Urothelium cell line (cell line): ENCODE results near the gene MLIP.

ENCODE experiments used
- DNase-seq: peaks from one replicate; pipeline ENCODE4 v3.0.0; 2011; ENCODE audit warnings: low spot score, mixed read lengths
- FAIRE-seq: peaks from 2 replicates; lab custom pipeline; 2011; peaks lifted over from hg19 to GRCh38; lab: Jason Lieb, UNC

The MLIP gene

DNA sequence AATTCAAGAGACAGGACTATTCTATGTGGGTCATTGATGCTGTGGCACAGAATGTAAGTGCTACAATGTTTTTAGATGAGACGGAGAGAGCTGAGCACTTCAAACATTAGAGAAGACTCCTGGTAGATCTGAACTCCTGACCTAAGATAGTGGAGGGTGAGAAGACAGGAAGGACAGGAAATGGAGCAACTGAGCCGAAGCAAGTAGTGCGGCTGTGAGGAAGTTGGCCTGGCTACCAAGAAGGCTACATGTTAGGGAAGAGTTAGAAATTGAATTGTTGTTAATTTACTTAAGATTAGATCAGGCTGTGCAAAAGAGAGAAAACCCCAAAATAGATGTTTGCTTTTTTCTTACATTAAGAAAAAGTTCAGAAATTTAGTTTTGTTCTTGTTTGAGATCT is 14.4 kb upstream of the MLIP start:
- DNase-seq (no peak), FAIRE-seq (no peak)

DNA sequence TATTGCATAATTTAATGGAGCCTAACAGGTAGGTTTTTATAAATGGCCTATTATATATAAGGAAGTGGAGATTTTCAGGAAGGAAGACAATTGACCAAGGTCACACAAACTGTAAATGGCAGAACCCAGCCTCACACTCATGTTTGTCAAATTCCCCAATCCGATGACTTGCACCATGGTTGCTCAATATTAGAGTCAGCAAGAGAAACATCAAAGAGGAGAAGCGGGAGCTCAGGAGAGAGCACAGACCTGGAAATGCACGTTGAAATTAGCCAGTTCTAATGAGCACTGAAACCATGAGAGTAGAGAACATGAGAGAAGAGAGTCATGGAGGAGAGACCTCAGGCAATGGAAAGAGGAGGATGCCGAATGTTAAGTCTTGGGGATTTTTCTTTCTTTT is 13.5 kb upstream of the MLIP start:
- FAIRE-seq (no peak), DNase-seq (no peak)

DNA sequence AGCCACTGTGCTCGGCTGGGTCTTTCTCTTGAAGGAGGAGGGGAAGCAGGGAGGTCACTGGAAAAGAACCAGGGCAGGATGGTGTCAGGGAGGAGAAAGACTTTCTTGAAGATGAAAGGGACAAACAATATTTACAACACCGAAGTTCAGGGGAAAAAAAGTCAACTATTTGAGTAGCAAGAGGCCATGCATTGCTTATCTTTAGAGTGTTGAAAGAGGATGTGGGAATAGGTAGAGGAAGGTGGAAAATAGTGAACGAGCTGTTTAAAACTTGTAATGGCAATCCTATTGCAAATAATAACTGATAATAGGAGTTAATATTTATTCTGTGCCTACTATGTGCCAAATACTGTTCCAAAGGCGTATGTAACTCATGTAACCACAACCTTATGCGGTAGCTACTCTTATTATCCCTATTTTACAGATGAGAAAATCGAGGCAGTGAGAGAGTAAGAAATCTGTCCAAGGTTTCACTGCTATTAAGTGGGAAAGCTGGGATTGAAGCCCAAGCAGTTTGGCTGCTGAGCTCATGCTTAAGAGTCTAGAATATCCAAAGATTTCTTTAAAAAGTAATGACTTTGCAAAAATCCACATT is 12.7 kb upstream of the MLIP start:
- FAIRE-seq, result no peak
- no peak for DNase-seq

- FAIRE-seq (no peak), DNase-seq (no peak)
These were observed 12.0 kb upstream of the MLIP start for GRCh38 chr6:54099225-54099624.

GRCh38 chr6:54100411-54101006 is 10.7 kb upstream of the MLIP start:
- DNase-seq, result no peak
- no peak for FAIRE-seq

DNA sequence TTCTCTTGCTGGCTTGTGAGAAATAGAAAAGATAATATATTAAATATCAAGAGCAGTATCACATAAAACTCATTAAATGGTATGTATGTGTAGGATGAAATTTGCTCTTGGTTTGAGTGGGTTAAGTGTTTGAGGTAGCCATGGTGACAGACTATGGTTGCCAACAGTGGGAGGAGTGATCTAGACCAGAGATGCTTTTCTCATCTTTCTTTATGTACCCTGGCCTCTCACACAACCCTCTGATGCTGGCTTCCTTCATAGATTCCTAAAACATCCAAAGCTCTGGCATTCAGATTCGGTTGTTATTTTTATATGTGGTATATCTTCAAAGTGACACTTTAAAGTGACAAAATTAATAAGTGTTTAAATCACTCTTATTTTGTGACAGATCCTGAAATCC is 9.0 kb upstream of the MLIP start:
- FAIRE-seq (no peak), DNase-seq (no peak)

DNA sequence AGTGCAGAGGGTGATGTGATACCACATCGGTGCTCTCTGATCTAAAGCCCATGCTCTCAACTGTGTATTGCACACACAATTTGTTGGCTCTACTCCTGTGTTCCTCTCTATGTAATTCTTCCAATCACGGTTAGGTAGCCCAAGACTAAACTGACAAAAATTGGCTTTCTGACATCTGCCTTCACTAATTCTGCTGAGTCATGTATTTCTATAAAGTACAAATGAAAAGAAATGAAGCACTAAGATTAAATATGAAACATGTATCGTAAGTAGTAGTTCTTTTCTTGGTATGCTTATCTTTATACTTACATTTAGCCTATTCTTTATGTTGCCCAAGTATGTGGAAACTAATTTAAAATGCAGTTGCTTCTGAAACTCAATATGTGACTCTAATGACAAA is 7.7 kb upstream of the MLIP start:
- FAIRE-seq, result no peak
- no peak for DNase-seq

- no peak for DNase-seq
- FAIRE-seq, result no peak
These were observed 4.5 kb upstream of the MLIP start for GRCh38 chr6:54106727-54107126.

DNA sequence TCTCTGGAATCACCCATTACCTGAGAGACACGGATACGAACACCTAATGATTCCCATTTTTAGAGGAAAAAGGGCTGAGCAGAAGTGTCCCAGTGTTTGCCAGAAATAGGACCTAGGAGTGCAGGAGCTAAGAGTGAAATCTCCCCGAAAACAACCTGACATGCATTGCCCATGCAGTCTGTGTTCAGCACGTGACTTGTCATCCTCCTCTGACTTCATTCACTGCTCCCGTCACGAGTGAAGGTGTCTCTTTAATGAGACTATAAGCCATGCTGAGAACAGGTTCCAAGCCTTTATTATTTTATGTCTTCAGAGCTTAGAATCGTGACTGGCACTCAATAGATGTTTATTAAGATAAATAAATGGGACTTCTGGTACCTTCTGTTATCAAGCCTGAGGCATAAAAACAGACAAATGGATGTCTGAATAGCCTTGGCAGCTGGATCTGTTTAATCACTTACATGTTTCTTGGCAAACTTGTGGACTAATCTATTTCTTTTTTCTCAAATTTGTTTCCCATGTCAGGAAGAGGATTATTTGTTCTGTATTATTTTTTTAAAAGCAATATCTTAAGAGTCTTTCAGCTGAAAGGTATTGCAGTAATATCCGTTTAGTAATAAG is 3.7 kb upstream of the MLIP start:
- DNase-seq, result no peak
- no peak for FAIRE-seq

DNA sequence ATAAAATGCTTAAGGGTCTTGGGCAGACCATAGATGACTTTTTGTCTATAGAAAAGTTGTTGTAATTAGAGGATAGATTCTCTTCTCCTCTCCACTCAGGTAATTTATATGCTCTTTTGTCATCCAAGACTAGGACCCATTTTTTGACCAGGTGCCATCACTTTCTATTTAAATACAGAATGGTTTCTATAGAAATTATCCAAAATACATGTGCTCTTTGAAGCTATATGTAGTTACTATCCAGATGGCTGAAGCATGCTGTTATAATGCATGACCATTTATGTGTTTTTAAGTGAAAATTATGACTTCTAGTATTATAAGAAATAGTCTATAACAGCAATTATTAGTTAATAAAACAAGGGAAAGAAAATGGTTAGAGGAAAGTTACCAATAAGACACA is 3.0 kb upstream of the MLIP start:
- no peak for DNase-seq
- FAIRE-seq, result no peak

DNA sequence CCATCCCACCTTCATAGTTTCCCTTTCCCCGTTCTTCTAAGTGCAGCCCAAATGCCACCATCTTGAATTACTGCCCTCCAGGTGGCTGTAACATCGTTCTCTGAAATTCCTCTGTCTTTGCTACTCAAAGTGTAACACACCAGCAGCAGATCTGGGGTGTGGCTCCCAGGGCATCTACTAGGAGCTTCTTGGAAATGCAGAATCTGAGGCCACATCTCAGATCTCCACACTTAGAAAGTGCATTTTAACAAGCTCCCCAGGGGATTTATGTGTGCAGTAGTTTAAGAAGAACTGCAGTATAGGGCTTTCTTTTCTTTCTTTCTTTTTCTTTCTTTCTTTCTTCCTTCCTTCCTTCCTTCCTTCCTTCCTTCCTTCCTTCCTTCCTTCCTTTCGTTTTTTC is 1.7 kb upstream of the MLIP start:
- no peak for DNase-seq
- FAIRE-seq, result no peak

GRCh38 chr6:54112151-54112650 is 958 bp downstream of the MLIP start:
- FAIRE-seq, result no peak
- no peak for DNase-seq

DNA sequence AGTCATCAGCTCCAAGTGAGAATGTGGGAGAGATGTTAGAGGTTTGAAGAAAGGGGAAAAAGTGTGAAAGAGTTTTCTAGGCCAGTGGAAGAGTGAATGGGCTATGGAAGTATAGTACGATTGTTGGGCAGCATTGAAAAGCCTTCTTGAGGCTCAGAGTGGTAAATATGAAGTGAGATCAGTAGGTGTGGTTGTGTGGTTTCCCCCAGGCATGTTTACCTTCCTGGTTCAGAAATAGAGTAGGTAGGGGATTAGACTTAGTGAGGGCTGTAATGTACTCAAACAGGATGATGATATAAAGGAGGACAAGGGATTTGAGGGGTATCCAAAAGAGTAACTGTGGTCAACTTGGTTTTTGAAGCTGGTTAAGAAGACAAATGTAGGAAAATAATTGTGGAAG is 3.7 kb downstream of the MLIP start:
- DNase-seq, result no peak
- FAIRE-seq, result no peak

GRCh38 chr6:54115966-54116365 is 4.7 kb downstream of the MLIP start:
- no peak for FAIRE-seq

GRCh38 chr6:54118117-54118516 is 6.9 kb downstream of the MLIP start:
- DNase-seq (no peak), FAIRE-seq (no peak)

More at GRCh38 chr6:54115966-54116365, 4.7 kb downstream of the MLIP start:
- DNase-seq, result no peak

DNA sequence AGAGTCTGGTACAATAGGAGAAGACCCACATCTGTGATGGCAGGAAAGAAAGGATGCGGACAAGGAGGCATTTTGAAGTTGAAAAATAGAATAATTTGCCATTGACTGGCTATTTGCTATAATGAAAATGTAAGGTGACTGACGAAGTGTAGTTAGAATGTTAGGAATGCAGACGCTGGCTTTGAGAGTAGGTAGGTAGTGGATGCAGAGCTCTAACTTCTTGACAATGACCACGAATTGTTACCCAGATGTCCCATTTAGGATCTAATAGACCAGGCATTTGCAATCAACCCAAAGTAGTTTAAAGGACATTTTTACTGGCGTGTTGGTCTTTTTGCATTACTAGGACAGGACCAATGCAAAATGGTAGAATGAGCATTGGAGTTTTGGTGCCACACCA is 14.2 kb downstream of the MLIP start:
- FAIRE-seq, result no peak
- DNase-seq, result no peak

DNA sequence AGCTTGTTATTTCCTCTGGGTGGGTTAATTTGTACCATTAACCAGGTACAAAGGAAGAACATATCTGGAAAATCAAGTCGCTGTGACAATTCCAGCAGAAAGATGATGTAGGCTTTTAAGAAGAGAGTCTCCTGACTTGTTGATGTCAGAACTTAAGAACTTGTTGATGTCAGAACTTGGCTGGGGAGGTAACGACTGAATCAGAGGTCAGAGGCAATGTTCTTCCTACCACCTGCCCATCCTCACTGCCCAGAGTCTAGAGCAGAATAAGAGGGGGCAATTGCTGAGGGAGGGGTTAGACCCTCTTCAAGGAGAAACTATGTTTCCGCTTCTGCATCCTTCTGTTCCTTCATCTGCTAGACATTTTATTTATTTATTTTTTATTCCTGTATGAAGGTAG is 18.9 kb downstream of the MLIP start:
- FAIRE-seq (no peak), DNase-seq (no peak)

DNA sequence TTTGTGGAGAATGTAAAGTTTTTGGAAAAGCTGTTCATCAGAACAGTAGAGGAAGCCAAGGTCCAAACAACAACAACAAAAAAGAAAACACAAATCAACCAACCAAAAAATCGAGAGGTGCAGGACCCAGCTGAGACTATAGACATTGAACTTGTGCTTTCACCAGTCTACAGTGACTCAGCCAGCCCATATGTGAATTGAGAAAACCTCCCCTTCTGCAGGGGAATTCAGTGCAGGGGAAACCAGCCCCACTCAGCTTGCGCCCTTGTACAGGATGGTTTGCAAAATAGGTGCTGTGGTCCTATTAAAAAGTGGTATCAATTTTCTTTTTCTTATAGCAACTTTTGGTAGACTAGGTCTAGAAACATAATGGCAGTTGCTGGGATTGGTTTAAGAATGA is 21.3 kb downstream of the MLIP start:
- DNase-seq, result no peak
- no peak for FAIRE-seq

DNA sequence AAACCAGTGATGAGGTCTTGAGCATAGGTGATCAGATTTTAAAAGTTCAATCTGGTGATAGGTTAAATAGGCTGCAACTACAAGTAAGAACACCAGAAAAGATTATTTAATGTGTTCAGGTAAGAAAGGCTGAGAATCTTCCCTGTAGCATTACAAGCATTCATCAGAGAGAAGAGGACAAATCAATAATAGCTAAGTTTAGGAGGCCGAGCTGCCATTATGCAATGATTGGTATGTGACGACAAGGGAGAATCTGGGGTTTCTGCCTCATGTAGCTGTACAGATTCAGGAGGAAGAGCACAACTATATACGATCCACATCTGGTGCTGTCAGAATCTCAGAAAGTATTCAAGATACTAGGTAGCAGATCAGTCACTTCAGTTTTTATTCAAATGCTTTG is 21.9 kb downstream of the MLIP start:
- no peak for DNase-seq
- no peak for FAIRE-seq

GRCh38 chr6:54134935-54135334 is 23.7 kb downstream of the MLIP start:
- FAIRE-seq, result no peak
- no peak for DNase-seq

DNA sequence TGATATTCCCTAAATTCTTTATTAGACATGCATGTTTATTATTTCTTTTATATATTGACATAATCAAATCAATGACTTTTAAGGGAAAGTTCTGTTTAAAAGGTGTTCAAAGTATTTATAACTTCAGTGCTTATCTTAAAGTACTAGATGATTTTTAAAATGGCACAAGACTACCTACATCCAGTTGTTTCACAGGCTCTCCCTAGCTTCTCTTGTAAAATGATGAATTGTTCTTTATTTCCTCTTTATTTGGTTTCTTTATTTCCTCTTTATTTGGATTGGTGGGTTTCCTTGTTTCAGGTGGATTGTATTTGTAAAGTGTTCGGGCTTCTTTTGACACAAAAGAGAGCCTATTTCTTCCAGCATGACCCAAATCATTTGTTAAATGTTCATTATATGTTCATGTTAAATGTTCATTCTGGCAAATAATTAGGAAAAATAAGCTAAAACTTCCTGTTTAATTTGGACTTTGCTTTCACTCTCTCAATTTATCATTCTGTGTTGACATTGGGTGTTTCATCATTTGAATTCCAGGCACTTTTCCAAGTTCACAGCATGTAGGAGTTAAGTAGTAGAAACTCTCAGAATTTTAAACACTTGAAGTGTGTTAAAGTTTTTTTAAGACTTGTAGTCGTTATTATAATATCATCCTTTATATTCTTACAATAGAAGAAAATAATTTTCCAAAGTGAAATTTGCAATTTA is 24.6 kb downstream of the MLIP start:
- DNase-seq, result no peak
- FAIRE-seq, result no peak

GRCh38 chr6:54138795-54139194 is 27.6 kb downstream of the MLIP start:
- no peak for DNase-seq
- no peak for FAIRE-seq
